KMS-11 (cell line): Measurements from ENCODE around the gene MRPL4.

Source experiments
- H2AFZ ChIP-seq: fragments of 200-600 bp; sonication (generic); 2 replicates; pipeline ENCODE4 v1.6.1; 2016; ENCODE audit warnings: antibody characterized with exemption, mixed run types, low read depth
- H3K27ac ChIP-seq: fragments of 200-600 bp; sonication (generic); 2 replicates; pipeline ENCODE4 v1.6.1; 2016; ENCODE audit warnings: mild to moderate bottlenecking, mixed run types
- H3K27me3 ChIP-seq: fragments of 200-600 bp; sonication (generic); 2 replicates; pipeline ENCODE4 v1.6.1; 2017; ENCODE audit warnings: mild to moderate bottlenecking, low read depth, mixed run types, moderate library complexity; ENCODE audit not compliant: insufficient read depth
- H3K36me3 ChIP-seq: fragments of 200-600 bp; sonication (generic); 2 replicates; pipeline ENCODE4 v1.6.1; 2017; ENCODE audit warnings: mild to moderate bottlenecking, mixed run types; ENCODE audit not compliant: insufficient read depth
- H3K4me1 ChIP-seq: fragments of 200-600 bp; sonication (generic); 2 replicates; pipeline ENCODE4 v1.6.1; 2016; ENCODE audit warnings: mild to moderate bottlenecking, low read depth, mixed run types; ENCODE audit not compliant: poor library complexity, severe bottlenecking
- H3K4me2 ChIP-seq: fragments of 200-600 bp; sonication (generic); 2 replicates; pipeline ENCODE4 v1.7.0; 2016; ENCODE audit warnings: mild to moderate bottlenecking, mixed run types
- H3K4me3 ChIP-seq: fragments of 200-600 bp; sonication (generic); IDR thresholded peaks from 2 replicates; pipeline ENCODE4 v1.6.1; 2017; ENCODE audit warnings: low read depth, low read length, mixed read lengths; ENCODE audit not compliant: insufficient read depth
- H3K79me2 ChIP-seq: fragments of 200-600 bp; sonication (generic); 2 replicates; pipeline ENCODE4 v1.6.1; 2016; ENCODE audit warnings: low read depth, mixed run types; ENCODE audit not compliant: insufficient read depth
- H3K9ac ChIP-seq: fragments of 200-600 bp; sonication (generic); 2 replicates; pipeline ENCODE4 v1.6.1; 2016; ENCODE audit warnings: mild to moderate bottlenecking, mixed run types
- H4K20me1 ChIP-seq: fragments of 200-600 bp; sonication (generic); 2 replicates; pipeline ENCODE4 v1.6.1; 2016; ENCODE audit warnings: mild to moderate bottlenecking, mixed run types; ENCODE audit not compliant: insufficient read depth
- TF ChIP-seq, protein P1 (sequence below): fragments of 200-600 bp; sonication (generic); conservative IDR thresholded peaks from 2 replicates; pipeline ENCODE4 v1.6.1; 2017; ENCODE audit warnings: low read depth, mild to moderate bottlenecking, antibody characterized with exemption, low read length, moderate library complexity, mixed read lengths

Gene MRPL4

DNA sequence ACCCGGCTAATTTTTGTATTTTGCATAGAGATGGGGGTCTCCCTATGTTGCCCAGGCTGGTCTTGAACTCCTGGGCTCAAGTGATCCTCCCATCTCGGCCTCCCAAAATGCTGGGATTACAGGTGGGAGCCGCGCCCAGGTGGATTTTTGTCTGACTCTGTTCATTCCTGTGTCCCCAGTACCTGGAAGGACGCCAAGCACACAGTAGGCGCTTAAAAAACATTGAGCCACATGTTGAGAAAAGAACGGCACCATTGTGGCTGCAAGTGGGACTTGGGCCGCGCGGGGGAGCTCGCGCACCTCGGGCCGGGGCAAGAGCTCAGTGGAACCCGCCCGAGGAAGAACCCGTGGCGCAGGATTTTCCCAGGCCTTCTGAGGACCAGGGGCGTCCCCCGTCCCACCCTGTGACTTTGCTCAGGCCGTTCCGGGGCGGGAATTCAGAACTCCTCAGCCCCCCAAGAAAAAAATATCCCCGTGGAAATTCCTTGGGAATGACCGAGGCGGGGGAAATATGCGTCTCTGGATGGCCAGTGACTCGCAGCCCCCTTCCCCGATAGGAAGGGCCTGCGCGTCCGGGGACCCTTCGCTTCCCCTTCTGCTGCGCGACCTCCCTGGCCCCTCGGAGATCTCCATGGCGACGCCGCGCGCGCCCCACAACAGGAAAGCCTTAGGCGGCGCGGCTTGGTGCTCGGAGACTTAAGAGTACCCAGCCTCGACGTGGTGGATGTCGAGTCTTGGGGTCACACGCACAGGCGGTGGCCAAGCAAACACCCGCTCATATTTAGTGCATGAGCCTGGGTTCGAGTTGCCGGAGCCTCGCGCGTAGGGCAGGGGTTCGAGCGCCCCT, 17.5 kb downstream of the MRPL4 start:
- H3K9ac ChIP-seq = peak overlapping the region; percentile 64; the same call in 1 of the 2 replicates
- no peaks in the 10 kb centered on the region for H3K27me3 ChIP-seq
- H4K20me1 ChIP-seq = no peaks in the 10 kb centered on the region
- no peaks in the 10 kb centered on the region; the same call in 1 of the 2 replicates for H3K79me2 ChIP-seq
- H3K36me3 ChIP-seq = no peaks in the 10 kb centered on the region
- H3K4me1 ChIP-seq = peaks cover 24% of the 10 kb centered on the region
- TF ChIP-seq, protein P1, sequence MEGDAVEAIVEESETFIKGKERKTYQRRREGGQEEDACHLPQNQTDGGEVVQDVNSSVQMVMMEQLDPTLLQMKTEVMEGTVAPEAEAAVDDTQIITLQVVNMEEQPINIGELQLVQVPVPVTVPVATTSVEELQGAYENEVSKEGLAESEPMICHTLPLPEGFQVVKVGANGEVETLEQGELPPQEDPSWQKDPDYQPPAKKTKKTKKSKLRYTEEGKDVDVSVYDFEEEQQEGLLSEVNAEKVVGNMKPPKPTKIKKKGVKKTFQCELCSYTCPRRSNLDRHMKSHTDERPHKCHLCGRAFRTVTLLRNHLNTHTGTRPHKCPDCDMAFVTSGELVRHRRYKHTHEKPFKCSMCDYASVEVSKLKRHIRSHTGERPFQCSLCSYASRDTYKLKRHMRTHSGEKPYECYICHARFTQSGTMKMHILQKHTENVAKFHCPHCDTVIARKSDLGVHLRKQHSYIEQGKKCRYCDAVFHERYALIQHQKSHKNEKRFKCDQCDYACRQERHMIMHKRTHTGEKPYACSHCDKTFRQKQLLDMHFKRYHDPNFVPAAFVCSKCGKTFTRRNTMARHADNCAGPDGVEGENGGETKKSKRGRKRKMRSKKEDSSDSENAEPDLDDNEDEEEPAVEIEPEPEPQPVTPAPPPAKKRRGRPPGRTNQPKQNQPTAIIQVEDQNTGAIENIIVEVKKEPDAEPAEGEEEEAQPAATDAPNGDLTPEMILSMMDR = peak; percentile 78
- peak overlapping the region; percentile 67 for H3K4me2 ChIP-seq
- H3K4me3 ChIP-seq = no peak overlapping the region
- H2AFZ ChIP-seq = peak overlapping the region; percentile 78
- H3K27ac ChIP-seq = peak overlapping the region; percentile 58

DNA sequence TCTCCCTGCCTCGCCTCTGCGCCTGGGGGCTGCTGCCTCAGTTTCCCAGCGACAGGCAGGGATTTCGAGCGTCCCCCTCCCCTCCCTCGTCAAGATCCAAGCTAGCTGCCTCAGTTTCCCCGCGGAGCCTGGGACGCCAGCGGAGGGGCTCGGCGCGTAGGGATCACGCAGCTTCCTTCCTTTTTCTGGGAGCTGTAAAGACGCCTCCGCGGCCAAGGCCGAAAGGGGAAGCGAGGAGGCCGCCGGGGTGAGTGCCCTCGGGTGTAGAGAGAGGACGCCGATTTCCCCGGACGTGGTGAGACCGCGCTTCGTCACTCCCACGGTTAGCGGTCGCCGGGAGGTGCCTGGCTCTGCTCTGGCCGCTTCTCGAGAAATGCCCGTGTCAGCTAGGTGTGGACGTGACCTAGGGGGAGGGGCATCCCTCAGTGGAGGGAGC, 18.2 kb downstream of the MRPL4 start:
- H3K4me3 ChIP-seq = no peak overlapping the region
- peak overlapping the region; percentile 78 for H2AFZ ChIP-seq
- H3K9ac ChIP-seq = peak overlapping the region; percentile 64; the same call in 1 of the 2 replicates
- peaks cover 25% of the 10 kb centered on the region for H3K4me1 ChIP-seq
- no peaks in the 10 kb centered on the region for H4K20me1 ChIP-seq
- H3K36me3 ChIP-seq = no peaks in the 10 kb centered on the region
- H3K4me2 ChIP-seq = peak overlapping the region; percentile 67
- H3K79me2 ChIP-seq = no peaks in the 10 kb centered on the region; the same call in 1 of the 2 replicates
- H3K27ac ChIP-seq = peak overlapping the region; percentile 58
- TF ChIP-seq, protein P1 = no peak
- H3K27me3 ChIP-seq = no peaks in the 10 kb centered on the region

DNA sequence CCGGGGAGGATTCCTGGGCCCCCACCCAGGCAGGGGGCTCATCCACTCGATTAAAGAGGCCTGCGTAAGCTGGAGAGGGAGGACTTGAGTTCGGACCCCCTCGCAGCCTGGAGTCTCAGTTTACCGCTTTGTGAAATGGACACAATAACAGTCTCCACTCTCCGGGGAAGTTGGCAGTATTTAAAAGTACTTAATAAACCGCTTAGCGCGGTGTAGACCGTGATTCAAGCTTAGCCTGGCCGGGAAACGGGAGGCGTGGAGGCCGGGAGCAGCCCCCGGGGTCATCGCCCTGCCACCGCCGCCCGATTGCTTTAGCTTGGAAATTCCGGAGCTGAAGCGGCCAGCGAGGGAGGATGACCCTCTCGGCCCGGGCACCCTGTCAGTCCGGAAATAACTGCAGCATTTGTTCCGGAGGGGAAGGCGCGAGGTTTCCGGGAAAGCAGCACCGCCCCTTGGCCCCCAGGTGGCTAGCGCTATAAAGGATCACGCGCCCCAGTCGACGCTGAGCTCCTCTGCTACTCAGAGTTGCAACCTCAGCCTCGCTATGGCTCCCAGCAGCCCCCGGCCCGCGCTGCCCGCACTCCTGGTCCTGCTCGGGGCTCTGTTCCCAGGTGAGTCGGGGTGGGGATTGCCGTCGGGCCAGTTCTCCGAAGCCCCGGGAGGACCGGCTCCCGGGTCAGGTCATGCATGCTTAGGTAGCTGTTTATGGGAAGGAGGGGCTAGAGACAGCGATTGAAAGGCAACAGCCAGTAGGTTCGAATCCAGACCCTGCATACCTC, 18.8 kb downstream of the MRPL4 start, which contains the start of gene ICAM1:
Gene ICAM1, plus strand, starts transcription at position 505 of the 779 bp plus-strand sequence. Its CDS starts 40 bp downstream, at position 545.
- TF ChIP-seq, protein P1 = peak; percentile 13; the same call in 1 of the 2 replicates
- H3K4me1 ChIP-seq = peaks cover 25% of the 10 kb centered on the region
- H3K4me2 ChIP-seq = peak within 1 kb of the TSS; percentile 67
- no peaks in the 10 kb centered on the region for H3K36me3 ChIP-seq
- H3K9ac ChIP-seq = peak within 1 kb of the TSS; percentile 64
- H3K27me3 ChIP-seq = no peaks in the 10 kb centered on the region
- peak within 1 kb of the TSS; percentile 78 for H2AFZ ChIP-seq
- H3K79me2 ChIP-seq = no peaks in the 10 kb centered on the region; the same call in 1 of the 2 replicates
- no peaks in the 10 kb centered on the region for H4K20me1 ChIP-seq
- H3K4me3 ChIP-seq = no peak within 1 kb of the TSS
- H3K27ac ChIP-seq = peak within 1 kb of the TSS; percentile 58

DNA sequence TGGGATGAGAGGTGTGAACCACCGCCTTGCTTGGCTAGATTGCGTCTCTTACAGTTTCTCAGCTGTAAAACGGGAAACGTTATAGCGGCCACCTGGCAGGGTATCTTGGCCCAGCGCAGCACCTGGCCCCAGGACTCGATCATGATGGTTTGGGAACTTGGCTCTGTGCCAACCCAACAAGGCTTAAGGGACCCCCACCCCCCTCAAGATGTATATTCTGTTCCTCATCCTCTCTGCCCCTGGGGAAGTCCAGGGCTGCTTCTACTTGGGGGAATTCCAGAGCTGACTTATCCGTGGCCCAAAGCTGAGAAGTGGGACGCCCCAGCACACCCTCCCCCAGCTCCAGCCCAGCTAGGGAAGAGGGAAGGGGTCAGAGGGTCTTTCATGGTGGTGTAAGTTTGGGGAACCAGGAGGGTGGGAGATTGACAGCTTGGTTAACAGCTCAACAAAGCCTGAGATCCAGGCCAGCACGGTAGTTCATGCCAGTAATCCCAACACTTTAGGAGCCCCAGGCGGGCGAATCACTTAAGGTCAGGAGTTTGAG, 19.6 kb downstream of the MRPL4 start:
- Histone ChIP-seq H3K4me2 (peak overlapping the region; percentile 67; the same call in 1 of the 2 replicates), H4K20me1 (no peaks in the 10 kb centered on the region), H3K4me1 (peaks cover 25% of the 10 kb centered on the region), H2AFZ (peak overlapping the region; percentile 78; the same call in 1 of the 2 replicates), H3K36me3 (no peaks in the 10 kb centered on the region), H3K27ac (peak overlapping the region; percentile 58), H3K9ac (peak overlapping the region; percentile 64; the same call in 1 of the 2 replicates), H3K4me3 (no peak overlapping the region), H3K79me2 (no peaks in the 10 kb centered on the region; the same call in 1 of the 2 replicates), H3K27me3 (no peaks in the 10 kb centered on the region)
- TF ChIP-seq, protein P1 = no peak
